ENCODE results near the gene FAM98C.
A peak's percentile ranks its signal among the peaks of the same experiment; 100 is the strongest.

FAM98C gene

GRCh38 chr19:38386300-38386970 is 16.5 kb upstream of the FAM98C start:
- TF ChIP-seq, protein P1, sequence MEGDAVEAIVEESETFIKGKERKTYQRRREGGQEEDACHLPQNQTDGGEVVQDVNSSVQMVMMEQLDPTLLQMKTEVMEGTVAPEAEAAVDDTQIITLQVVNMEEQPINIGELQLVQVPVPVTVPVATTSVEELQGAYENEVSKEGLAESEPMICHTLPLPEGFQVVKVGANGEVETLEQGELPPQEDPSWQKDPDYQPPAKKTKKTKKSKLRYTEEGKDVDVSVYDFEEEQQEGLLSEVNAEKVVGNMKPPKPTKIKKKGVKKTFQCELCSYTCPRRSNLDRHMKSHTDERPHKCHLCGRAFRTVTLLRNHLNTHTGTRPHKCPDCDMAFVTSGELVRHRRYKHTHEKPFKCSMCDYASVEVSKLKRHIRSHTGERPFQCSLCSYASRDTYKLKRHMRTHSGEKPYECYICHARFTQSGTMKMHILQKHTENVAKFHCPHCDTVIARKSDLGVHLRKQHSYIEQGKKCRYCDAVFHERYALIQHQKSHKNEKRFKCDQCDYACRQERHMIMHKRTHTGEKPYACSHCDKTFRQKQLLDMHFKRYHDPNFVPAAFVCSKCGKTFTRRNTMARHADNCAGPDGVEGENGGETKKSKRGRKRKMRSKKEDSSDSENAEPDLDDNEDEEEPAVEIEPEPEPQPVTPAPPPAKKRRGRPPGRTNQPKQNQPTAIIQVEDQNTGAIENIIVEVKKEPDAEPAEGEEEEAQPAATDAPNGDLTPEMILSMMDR (IDR thresholded peaks at IDR 0.05; ENCODE audit: borderline replicate concordance, insufficient read depth, low read depth, low read length): no peak
- no peak overlapping the region for H3K4me3 ChIP-seq (ENCODE audit: low read depth, low read length)

GRCh38 chr19:38386971-38387549 is 15.8 kb upstream of the FAM98C start:
- no peak overlapping the region for H3K4me3 ChIP-seq (ENCODE audit: low read depth, low read length)
- TF ChIP-seq, protein P1 (IDR thresholded peaks at IDR 0.05; ENCODE audit: borderline replicate concordance, insufficient read depth, low read depth, low read length): no peak

DNA sequence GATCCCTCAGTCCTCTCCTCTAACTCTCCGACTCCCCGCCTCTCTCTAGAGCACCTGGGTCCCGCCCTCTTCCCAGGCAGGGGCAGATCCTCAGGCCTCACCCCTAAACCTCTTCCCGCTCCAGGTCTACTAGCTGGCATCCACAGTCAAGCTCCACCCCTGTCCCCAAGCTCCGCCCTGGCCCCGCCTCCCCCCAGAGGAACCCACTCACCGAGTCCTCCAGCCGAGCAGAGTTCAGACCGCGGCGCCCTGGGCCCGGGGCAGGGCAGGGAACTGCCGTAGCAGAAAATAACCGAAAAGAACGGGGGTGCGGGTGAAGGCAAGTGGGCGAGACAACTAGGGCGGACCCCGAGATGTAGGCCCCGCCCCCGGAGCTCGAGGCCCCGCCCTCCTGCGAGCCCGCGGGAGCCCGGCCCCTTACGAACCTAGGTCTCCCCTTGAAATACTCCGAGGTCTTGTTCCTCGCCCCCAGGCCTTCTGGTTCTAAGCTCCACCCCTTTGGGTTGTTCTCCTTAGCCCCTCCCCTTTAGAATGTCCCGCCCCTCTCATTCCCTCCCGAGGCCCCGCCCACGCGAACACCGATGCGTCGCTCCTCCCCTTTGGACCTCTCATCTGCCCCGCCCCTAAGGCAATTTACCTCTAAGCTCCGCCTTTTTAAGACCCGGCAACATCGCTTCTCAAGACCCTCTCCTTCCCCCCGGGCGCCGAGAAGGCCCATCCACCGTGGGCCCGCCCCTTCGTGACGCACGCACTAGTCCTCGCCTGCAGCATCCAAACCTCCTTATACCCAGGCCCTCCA is 15.1 kb upstream of the FAM98C start, which contains the start of gene GGN:
Gene GGN (minus strand): TSS at position 485 of the 799 bp plus-strand sequence. CDS start 773 bp downstream, outside the sequence.
- H3K4me3 ChIP-seq (ENCODE audit: low read depth, low read length): peak within 1 kb of the TSS; percentile 17
- TF ChIP-seq, protein P1 (IDR thresholded peaks at IDR 0.05; ENCODE audit: borderline replicate concordance, insufficient read depth, low read depth, low read length): no peak

DNA sequence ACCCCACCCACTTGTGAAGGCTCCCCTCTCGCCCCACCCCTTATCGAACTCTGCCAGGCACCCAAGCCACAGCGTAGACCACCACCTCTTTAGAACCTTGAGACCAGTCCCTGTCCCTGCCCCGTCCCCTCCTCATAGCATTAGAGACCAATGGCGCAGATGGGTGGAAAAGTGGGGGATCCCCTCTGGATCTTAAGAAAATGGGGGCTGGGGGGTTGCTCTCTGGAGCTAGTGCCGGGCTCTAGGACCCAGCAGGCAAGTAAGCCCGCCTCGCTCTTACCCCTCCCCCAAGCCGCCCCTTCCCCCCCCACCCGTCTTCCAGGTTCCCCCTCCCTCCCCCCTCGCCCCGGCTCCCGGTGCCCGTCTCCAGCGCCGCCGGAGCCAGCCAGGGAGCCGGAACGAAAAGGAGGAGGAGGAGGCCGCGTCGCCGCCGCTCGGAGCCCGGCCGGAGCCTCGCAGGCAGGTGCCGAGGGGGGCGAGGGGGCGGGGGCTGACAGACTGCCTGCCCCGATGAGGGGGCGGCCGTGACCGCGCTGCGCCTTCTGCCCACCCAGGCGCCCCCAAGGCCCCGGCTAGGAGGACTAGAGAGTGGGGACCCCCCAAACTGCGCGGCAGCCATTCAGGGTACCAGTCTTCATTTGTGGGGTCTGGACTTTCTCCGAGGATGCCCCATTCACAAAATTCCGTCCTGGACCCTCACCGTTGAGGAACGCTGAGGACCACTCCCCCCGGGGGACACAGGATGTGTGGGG is 14.4 kb upstream of the FAM98C start, which contains the start of gene SPRED3:
Gene SPRED3 (plus strand): TSS at position 349 of the 752 bp plus-strand sequence. CDS start 1,606 bp downstream, outside the sequence.
- TF ChIP-seq, protein P1 (IDR thresholded peaks at IDR 0.05; ENCODE audit: borderline replicate concordance, insufficient read depth, low read depth, low read length): no peak
- H3K4me3 ChIP-seq (ENCODE audit: low read depth, low read length): peak within 1 kb of the TSS; percentile 17

DNA sequence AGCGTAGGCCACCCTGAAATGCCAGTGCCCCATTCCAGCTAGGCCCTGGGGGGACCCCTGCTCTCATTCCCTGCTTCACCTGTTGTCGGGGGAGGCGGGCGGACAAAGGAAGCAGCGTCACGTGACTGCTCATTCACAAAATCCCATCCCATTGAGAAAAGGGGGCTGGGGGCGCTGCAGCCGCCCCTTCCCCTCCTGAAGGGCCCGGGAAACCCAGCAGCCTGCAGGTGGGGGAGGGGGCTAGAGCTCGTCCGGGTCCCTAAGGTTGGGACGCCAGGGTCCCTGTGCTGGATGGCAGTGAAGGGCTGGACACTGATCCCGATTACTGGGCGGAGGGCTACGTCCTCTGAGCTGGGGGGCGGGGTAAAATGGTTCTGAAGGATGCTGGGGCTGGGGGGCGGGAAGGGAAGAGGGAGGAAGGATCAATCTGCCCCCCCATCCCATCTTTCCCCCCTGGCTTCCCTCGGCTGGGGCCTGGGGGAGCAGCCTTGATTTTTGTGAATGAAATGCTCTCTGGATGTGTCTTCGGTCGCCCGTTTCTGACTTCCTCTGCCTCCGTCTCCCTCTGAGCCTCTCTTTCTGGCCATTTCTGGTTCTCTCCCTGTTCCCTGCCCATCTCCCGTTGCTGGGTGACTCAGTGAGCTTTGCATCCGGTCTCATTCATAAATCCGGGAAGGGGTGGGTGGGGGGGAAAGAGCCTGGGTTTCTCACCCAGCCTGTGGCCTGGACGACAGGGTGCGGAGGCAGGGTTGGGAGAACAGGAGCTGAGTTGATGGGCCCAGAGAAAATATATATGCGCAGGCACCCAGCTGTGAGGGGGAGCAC is 13.6 kb upstream of the FAM98C start:
- TF ChIP-seq, protein P1 (IDR thresholded peaks at IDR 0.05; ENCODE audit: borderline replicate concordance, insufficient read depth, low read depth, low read length): no peak
- H3K4me3 ChIP-seq (ENCODE audit: low read depth, low read length): no peak overlapping the region

Measured in GM12875 (cell line).